ENCODE data around the gene PAN3.
"Not testable (repeated sequence)": the region's sequence is repeated elsewhere in the genome, so short reads cannot be mapped to it uniquely, and the experiment has no call there.

Gene PAN3

GRCh38 chr13:28129911-28130693 lies 8.2 kb upstream of the PAN3 start:
- in situ Hi-C loops (cut with HindIII; ENCODE audit: low sequenced_read_pairs): no loop called here

- in situ Hi-C loops (cut with HindIII; ENCODE audit: low sequenced_read_pairs): no loop called here
These were observed 6.7 kb upstream of the PAN3 start for GRCh38 chr13:28131646-28132045.

GRCh38 chr13:28136916-28137315 lies 1.4 kb upstream of the PAN3 start:
- in situ Hi-C loops (cut with HindIII; ENCODE audit: low sequenced_read_pairs): no loop called here

- in situ Hi-C loops (cut with HindIII; ENCODE audit: low sequenced_read_pairs): no loop called here
These were observed 749 bp upstream of the PAN3 start for GRCh38 chr13:28137596-28137995.

- in situ Hi-C loops (cut with HindIII; ENCODE audit: low sequenced_read_pairs): no loop called here
These were observed 568 bp downstream of the PAN3 start for GRCh38 chr13:28138756-28139470.

GRCh38 chr13:28140433-28141125 lies 2.2 kb downstream of the PAN3 start:
- in situ Hi-C loops (cut with HindIII; ENCODE audit: low sequenced_read_pairs): no loop called here

- in situ Hi-C loops (cut with HindIII; ENCODE audit: low sequenced_read_pairs): not testable (repeated sequence)
These were observed 3.2 kb downstream of the PAN3 start for GRCh38 chr13:28141542-28141941.

- in situ Hi-C loops (cut with HindIII; ENCODE audit: low sequenced_read_pairs): no loop called here
These were observed 6.7 kb downstream of the PAN3 start for GRCh38 chr13:28145049-28145448.

- in situ Hi-C loops (cut with HindIII; ENCODE audit: low sequenced_read_pairs): no loop called here
These were observed 9.2 kb downstream of the PAN3 start for GRCh38 chr13:28147495-28147894.

GRCh38 chr13:28159057-28159456 lies 20.7 kb downstream of the PAN3 start:
- in situ Hi-C loops (cut with HindIII; ENCODE audit: low sequenced_read_pairs): no loop called here

- in situ Hi-C loops (cut with HindIII; ENCODE audit: low sequenced_read_pairs): no loop called here
These were observed 23.0 kb downstream of the PAN3 start for GRCh38 chr13:28161370-28161769.

GRCh38 chr13:28163587-28163986 lies 25.2 kb downstream of the PAN3 start:
- in situ Hi-C loops (cut with HindIII; ENCODE audit: low sequenced_read_pairs): no loop called here

- in situ Hi-C loops (cut with HindIII; ENCODE audit: low sequenced_read_pairs): no loop called here
These were observed 27.9 kb downstream of the PAN3 start for GRCh38 chr13:28166257-28166656.

- in situ Hi-C loops (cut with HindIII; ENCODE audit: low sequenced_read_pairs): no loop called here
These were observed 32.9 kb downstream of the PAN3 start for GRCh38 chr13:28171266-28171665.

GRCh38 chr13:28172947-28173346 lies 34.6 kb downstream of the PAN3 start:
- in situ Hi-C loops (cut with HindIII; ENCODE audit: low sequenced_read_pairs): no loop called here

- in situ Hi-C loops (cut with HindIII; ENCODE audit: low sequenced_read_pairs): no loop called here
These were observed 35.4 kb downstream of the PAN3 start for GRCh38 chr13:28173793-28174192.

- in situ Hi-C loops (cut with HindIII; ENCODE audit: low sequenced_read_pairs): no loop called here
These were observed 39.0 kb downstream of the PAN3 start for GRCh38 chr13:28177327-28177726.

GRCh38 chr13:28177877-28178276 lies 39.5 kb downstream of the PAN3 start:
- in situ Hi-C loops (cut with HindIII; ENCODE audit: low sequenced_read_pairs): no loop called here

- in situ Hi-C loops (cut with HindIII; ENCODE audit: low sequenced_read_pairs): no loop called here
These were observed 41.6 kb downstream of the PAN3 start for GRCh38 chr13:28179974-28180373.

GRCh38 chr13:28181413-28181812 lies 43.1 kb downstream of the PAN3 start:
- in situ Hi-C loops (cut with HindIII; ENCODE audit: low sequenced_read_pairs): no loop called here

- in situ Hi-C loops (cut with HindIII; ENCODE audit: low sequenced_read_pairs): no loop called here
These were observed 46.9 kb downstream of the PAN3 start for GRCh38 chr13:28185256-28185655.

- in situ Hi-C loops (cut with HindIII; ENCODE audit: low sequenced_read_pairs): no loop called here
These were observed 60.7 kb downstream of the PAN3 start for GRCh38 chr13:28199089-28199488.
